Suprapubic skin (tissue), 3 donors: ENCODE data around the gene ITGAE.

Source experiments
- EP300 ChIP-seq: sonication (generic); formaldehyde crosslinking; IDR thresholded peaks from one replicate; pipeline ENCODE4 v1.6.1; 2017; ENCODE audit warnings: antibody characterized with exemption
- POLR2A ChIP-seq, 2 donors: fragments of 450-650 bp; IDR thresholded peaks; one replicate each; pipeline ENCODE4 v1.6.1; 2017; ENCODE audit warnings: antibody characterized with exemption in 2 of 2, mild to moderate bottlenecking in 2 of 2, moderate library complexity in 2 of 2
- TF ChIP-seq, protein P1 (sequence below), 2 donors: fragments of 200-600 bp in 1 of 2; fragments of 450-650 bp in 1 of 2; sonication (generic) in 1 of 2; IDR thresholded peaks; one replicate each; pipeline ENCODE4 v1.5.1; 2016 to 2019; ENCODE audit warnings: antibody characterized with exemption in 2 of 2, mild to moderate bottlenecking in 1 of 2, moderate library complexity in 1 of 2

DNA sequence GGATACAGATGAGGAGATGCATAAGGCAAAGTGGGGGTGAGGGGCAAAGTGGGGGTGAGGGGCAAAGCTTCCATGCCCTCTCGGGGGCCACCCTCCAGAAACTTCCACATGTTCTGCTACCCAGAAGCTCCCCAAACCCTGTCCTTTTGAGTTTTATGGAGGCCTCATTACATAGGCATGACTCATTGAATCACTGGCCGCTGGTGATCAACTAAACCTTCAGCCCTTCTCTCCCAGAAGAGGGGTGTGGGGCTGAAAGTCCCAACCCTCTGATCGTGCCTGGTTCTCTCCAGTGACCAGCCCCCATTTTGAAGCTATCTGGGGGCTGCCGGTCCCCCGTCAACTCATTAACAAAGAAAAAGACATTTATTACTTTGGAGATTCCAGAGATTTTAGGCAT, 27.5 kb downstream of the ITGAE start:
- TF ChIP-seq, protein P1, sequence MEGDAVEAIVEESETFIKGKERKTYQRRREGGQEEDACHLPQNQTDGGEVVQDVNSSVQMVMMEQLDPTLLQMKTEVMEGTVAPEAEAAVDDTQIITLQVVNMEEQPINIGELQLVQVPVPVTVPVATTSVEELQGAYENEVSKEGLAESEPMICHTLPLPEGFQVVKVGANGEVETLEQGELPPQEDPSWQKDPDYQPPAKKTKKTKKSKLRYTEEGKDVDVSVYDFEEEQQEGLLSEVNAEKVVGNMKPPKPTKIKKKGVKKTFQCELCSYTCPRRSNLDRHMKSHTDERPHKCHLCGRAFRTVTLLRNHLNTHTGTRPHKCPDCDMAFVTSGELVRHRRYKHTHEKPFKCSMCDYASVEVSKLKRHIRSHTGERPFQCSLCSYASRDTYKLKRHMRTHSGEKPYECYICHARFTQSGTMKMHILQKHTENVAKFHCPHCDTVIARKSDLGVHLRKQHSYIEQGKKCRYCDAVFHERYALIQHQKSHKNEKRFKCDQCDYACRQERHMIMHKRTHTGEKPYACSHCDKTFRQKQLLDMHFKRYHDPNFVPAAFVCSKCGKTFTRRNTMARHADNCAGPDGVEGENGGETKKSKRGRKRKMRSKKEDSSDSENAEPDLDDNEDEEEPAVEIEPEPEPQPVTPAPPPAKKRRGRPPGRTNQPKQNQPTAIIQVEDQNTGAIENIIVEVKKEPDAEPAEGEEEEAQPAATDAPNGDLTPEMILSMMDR (IDR thresholded peaks at IDR 0.05): no peak
- TF ChIP-seq POLR2A (IDR thresholded peaks at IDR 0.05): no peak
- no peak for TF ChIP-seq EP300
